Measurements from ENCODE around the gene RBMS1.
A peak's percentile ranks its signal among the peaks of the same experiment; 100 is the strongest.
"Not testable (repeated sequence)": the region's sequence is repeated elsewhere in the genome, so short reads cannot be mapped to it uniquely, and the experiment has no call there.

Gene RBMS1

GRCh38 chr2:160431441-160431840 is 62.2 kb downstream of the RBMS1 start:
- peak; percentile 60 for DNase-seq

- DNase-seq, result no peak
These were observed 63.6 kb downstream of the RBMS1 start for GRCh38 chr2:160430001-160430344.

GRCh38 chr2:160429248-160430000 is 64.2 kb downstream of the RBMS1 start:
- peak; percentile 42 for DNase-seq

- no peak for DNase-seq
These were observed 65.2 kb downstream of the RBMS1 start for GRCh38 chr2:160428405-160428763.

GRCh38 chr2:160427629-160428404 is 65.8 kb downstream of the RBMS1 start:
- DNase-seq, result peak; percentile 68

- no peak for DNase-seq
These were observed 67.0 kb downstream of the RBMS1 start for GRCh38 chr2:160426604-160427003.

- no peak for DNase-seq
These were observed 68.0 kb downstream of the RBMS1 start for GRCh38 chr2:160425434-160426151.

- no peak for DNase-seq
These were observed 70.5 kb downstream of the RBMS1 start for GRCh38 chr2:160423126-160423525.

GRCh38 chr2:160421646-160422501 is 71.7 kb downstream of the RBMS1 start:
- not testable (repeated sequence) for DNase-seq

- DNase-seq, result peak; percentile 86
These were observed 72.9 kb downstream of the RBMS1 start for GRCh38 chr2:160420711-160421110.

GRCh38 chr2:160419776-160420505 is 73.7 kb downstream of the RBMS1 start:
- peak; percentile 73 for DNase-seq

GRCh38 chr2:160418853-160419252 is 74.8 kb downstream of the RBMS1 start:
- no peak for DNase-seq

- no peak for DNase-seq
These were observed 75.2 kb downstream of the RBMS1 start for GRCh38 chr2:160418398-160418765.

- DNase-seq, result peak; percentile 96
These were observed 75.7 kb downstream of the RBMS1 start for GRCh38 chr2:160417745-160418397.

- peak; percentile 77 for DNase-seq
These were observed 77.6 kb downstream of the RBMS1 start for GRCh38 chr2:160415991-160416390.

- DNase-seq, result no peak
These were observed 81.7 kb downstream of the RBMS1 start for GRCh38 chr2:160411955-160412354.

GRCh38 chr2:160411167-160411566 is 82.4 kb downstream of the RBMS1 start:
- peak; percentile 73 for DNase-seq

GRCh38 chr2:160409480-160409879 is 84.1 kb downstream of the RBMS1 start:
- DNase-seq, result peak; percentile 66

GRCh38 chr2:160408959-160409291 is 84.7 kb downstream of the RBMS1 start:
- DNase-seq, result no peak

GRCh38 chr2:160408173-160408958 is 85.2 kb downstream of the RBMS1 start:
- no peak for DNase-seq
